Measurements from ENCODE around the gene MRPS18A.

The MRPS18A gene

GRCh38 chr6:43695967-43696291 lies 8.3 kb upstream of the MRPS18A start:
- no peak for DNase-seq

GRCh38 chr6:43695215-43695966 lies 7.8 kb upstream of the MRPS18A start:
- DNase-seq, result no peak

DNA sequence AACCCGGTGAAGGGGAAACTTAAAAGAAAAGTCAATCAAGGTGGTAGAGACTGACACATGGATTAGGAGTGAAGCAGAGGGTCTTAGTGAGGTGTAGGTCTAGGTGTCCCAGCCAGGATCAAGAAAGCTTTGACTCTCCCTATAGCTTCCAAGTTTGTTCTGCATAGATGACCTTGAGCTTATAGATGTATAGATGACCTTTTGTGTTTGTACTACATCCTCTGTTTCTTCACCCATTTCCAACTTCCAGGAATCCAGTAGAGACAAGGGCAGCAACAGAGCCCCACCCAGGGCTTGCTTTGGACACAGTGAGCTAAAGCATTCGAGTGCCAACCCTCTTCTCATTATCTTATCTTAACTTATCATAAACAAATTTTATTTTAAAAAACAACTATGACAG lies 1.8 kb upstream of the MRPS18A start:
- no peak for DNase-seq

DNA sequence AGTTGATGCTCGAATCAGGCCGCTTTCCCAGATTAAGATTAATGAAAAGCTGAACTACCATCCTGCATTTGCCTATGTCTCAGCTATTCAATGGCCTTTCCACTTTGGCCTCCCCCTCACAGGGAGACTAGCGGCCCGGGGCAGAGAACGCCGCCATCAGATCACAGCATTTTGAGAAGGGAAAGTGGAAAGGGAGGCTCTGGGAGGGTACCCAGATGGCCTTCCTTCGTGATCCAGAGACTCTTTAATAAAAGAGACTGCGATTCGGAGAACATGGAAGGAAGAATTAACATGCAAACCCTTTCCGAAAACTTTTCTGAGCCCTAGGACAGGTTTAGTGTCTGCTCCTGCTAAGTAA lies 533 bp downstream of the MRPS18A start:
- DNase-seq, result no peak

- no peak for DNase-seq
Observed at GRCh38 chr6:43683708-43684455, 3.7 kb downstream of the MRPS18A start.

DNA sequence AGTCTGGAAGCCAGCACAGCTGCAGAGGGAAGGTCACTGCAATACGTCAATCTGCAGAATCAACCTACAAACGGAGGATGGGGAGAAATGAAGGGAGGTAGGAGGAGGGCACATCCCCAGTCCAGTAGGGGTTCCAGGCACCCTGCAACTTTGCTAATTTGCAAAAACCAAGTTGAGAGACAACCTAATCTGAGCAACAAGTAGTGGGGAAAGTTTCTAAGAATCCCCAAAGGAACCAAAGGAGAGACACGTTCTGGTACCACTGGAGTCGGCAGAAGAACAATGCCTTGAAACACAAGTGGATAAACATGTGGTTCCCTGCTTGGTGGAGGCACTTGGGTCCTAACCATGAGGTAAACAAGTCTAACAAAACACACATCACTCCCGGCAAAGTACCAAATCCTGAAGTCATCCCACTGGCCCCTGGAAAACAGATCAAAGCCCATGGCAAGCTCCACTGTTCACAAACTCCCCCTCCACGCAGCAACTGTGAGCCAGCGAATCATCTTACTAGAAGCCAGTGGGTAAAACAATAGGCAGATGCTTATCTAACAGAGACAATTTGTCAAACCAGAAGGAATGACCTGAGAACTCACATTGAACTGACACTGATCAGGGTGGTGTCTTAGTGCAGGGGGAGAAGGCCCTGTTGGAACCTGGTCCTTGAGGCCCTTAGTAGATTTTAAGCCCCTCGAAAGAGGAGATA lies 4.7 kb downstream of the MRPS18A start:
- DNase-seq, result no peak

DNA sequence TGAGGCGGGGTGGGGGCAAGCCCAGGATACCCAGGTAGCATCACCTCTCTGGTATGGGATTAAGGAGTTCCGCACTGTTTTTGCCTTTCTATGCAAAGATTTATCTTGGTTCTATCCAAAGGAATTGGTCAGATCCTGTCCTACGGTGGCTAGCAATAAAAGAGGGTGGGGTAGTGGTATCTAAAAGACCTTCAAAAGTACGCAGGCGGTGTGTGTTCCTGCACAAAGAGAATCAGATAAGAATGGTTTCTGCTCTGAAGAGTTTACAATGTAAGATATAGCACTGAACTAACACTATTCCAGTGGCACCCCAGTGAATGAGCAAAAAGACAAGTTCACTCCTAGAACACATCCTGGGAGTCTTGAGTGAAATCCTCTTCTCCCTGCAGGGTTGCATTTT lies 6.3 kb downstream of the MRPS18A start:
- no peak for DNase-seq

GRCh38 chr6:43680308-43681200 lies 7.0 kb downstream of the MRPS18A start:
- DNase-seq, result no peak

GRCh38 chr6:43679057-43679456 lies 8.5 kb downstream of the MRPS18A start:
- DNase-seq, result no peak

DNA sequence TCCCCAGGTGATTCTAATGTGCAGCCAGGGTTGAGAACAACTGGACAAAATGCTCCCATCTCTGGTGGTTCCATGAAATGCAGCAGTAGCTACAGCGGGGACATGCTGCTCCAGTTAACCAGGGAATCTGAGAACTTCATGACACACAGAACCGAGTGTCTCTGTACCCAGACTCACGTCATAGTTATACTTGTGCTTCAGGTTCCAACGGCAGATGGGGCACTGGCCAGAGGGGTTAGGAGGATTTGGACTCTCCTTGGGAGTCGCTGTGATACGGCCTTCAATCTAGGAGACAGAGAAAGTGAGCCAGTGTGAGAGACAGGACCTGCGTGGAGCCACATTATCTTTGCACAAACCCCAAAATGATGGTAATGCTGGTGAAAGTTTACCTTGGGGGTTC lies 9.2 kb downstream of the MRPS18A start:
- no peak for DNase-seq

DNA sequence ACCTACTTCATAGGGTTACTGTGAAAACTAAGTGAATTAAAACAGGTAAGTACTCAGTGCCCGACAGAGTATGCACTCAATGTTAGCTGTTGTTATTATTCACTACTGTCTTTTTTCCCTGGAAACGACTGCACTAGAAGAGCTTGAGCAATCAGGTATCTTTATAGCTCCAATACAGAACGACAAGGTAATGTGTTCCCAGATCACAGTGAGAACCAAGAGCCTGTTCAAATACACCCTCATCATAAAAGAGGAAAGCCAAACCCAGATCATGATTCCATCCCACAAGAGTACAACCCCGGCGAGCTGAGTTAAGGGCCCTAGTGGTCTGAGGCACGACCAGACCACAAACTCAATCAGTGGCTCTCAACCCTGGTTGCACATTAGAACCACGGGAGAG lies 9.8 kb downstream of the MRPS18A start:
- no peak for DNase-seq

DNA sequence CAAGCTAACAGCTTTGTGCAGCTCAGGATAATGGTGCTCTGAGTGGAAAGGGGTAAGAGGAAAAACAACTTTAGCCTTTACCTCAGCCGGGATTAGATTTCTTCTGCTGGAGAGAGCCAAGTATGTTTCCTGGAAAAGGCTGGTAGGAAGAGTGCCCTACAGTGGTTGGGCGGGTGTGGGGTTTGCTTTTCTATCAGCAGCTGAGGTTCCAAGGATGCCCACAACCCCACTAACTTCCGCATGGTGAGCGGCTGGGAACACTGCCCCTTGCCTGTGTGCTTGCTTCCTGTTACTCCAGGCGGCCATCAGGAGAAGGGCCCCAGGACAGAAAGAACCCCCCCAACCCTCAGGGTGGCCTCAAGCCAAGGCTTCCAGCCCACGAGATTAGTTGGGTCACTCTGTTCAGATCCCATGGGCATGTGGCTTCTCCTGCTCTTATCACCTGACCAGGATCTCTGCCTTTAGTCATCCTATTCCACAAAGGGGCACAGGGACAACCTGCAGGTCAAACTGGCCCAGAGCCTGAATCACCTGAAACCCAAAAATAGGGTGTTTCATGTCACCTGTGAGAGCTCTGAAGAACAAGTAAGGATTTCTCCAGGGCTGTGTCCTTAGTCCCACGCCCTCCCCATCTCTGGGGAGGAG lies 10.5 kb downstream of the MRPS18A start:
- DNase-seq, result no peak

DNA sequence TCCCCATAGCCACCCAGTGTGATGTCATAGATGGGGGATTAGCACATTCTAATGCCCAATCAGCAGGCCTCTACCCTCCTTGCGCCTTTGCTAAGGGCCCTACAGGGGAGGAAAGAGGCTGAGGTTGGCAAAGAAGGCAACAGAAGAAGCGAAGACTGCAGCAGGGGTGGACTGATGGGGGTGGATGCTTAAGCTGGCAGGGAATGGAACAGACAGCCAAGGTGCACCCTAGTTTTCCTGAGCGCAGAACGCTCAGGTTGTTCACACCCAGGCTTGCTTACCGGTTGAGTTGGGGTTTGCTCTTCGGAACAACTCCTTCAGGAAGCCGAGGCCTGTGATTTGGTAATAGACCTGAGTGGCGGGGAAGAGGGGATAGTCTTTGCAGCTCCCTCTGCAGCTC lies 12.7 kb downstream of the MRPS18A start:
- DNase-seq, result no peak

GRCh38 chr6:43674291-43674690 lies 13.3 kb downstream of the MRPS18A start:
- DNase-seq, result no peak

GRCh38 chr6:43673444-43674084 lies 14.0 kb downstream of the MRPS18A start:
- no peak for DNase-seq

- no peak for DNase-seq
Observed at GRCh38 chr6:43671801-43672690, 15.5 kb downstream of the MRPS18A start.

- DNase-seq, result no peak
Observed at GRCh38 chr6:43671011-43671800, 16.4 kb downstream of the MRPS18A start.

DNA sequence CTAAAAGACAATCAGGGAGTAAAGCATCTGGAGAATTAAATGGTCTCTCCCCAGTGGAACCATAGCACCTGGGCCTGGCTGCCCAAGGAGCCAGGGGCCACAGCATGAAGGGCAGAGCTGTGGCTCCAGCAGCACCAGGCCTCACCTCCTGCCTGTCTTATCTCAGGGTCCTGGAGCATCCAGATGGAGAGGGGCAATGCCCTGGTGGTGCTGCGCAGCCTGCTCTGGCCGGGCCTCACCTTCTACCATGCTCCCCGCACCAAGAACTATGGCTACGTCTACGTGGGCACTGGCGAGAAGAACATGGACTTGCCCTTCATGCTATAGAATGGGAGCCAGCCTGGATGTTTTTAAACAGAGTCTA lies 17.0 kb downstream of the MRPS18A start:
- no peak for DNase-seq

GRCh38 chr6:43669922-43670622 lies 17.5 kb downstream of the MRPS18A start:
- DNase-seq, result no peak

Data from NCI-H1048 (cell line).